Duodenal mucosa (tissue), 2 donors: ENCODE data around the gene CFAP119.

Experiments
- H3K27ac ChIP-seq: one replicate; pipeline ENCODE4 v1.7.0; 2013; ENCODE audit warnings: low read depth, low read length
- H3K27me3 ChIP-seq, 2 donors: one replicate each; pipeline ENCODE4 v1.7.0; 2013; ENCODE audit warnings: low read length in 2 of 2, control low read depth in 1 of 2; ENCODE audit not compliant: insufficient read depth in 2 of 2, control insufficient read depth in 1 of 2
- H3K36me3 ChIP-seq, 2 donors: one replicate each; pipeline ENCODE4 v1.7.0; 2013; ENCODE audit warnings: low read length in 2 of 2, control low read depth in 1 of 2; ENCODE audit not compliant: insufficient read depth in 2 of 2, control insufficient read depth in 1 of 2
- H3K4me1 ChIP-seq, 2 donors: one replicate each; pipeline ENCODE4 v1.7.0; 2013; ENCODE audit warnings: low read length in 2 of 2, control low read depth in 1 of 2; ENCODE audit not compliant: insufficient read depth in 2 of 2, control insufficient read depth in 1 of 2
- H3K4me3 ChIP-seq, 2 donors: one replicate each; pipeline ENCODE4 v1.7.0; 2013; ENCODE audit warnings: low read length in 2 of 2, low read depth in 1 of 2
- H3K9ac ChIP-seq, 2 donors: one replicate each; pipeline ENCODE4 v1.7.0; 2013; ENCODE audit warnings: low read length in 2 of 2, low read depth in 1 of 2
- H3K9me3 ChIP-seq, 2 donors: one replicate each; pipeline ENCODE4 v1.7.0; 2013; ENCODE audit warnings: low read length in 2 of 2, control low read depth in 1 of 2; ENCODE audit not compliant: control insufficient read depth in 1 of 2

The CFAP119 gene

DNA sequence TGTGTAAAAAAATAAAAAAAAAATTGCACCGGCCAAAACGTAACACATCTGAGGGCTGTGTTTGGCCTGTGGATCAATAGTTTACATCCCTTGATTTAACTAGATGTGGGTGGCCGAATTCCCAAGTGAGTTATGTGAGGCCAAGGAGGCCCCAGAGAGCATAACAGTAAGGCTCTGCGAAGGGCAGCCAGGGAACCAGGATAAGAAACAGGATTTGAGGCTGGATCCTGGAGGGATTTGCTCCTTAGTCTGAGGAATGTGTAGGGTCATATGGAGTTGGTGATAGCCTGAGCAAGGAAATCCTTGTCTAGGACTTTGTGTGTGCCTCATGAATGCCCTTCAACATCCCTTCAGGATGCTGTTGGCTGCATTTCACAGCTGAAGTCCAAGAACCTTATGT, 11.7 kb downstream of the CFAP119 start:
- no peak overlapping the region for H3K9ac ChIP-seq
- H3K27ac ChIP-seq: no peak overlapping the region
- H3K27me3 ChIP-seq: no peaks in the 10 kb centered on the region
- peaks cover 12 to 30% of the 10 kb centered on the region in 2 donors for H3K36me3 ChIP-seq
- no peaks in the 10 kb centered on the region for H3K9me3 ChIP-seq
- no peak overlapping the region for H3K4me3 ChIP-seq
- H3K4me1 ChIP-seq: peaks cover 13 to 24% of the 10 kb centered on the region in 2 donors

- Histone ChIP-seq H3K9ac (peak overlapping the region in 1 of 2 donors; percentile 49), H3K9me3 (no peaks in the 10 kb centered on the region), H3K27me3 (no peaks in the 10 kb centered on the region), H3K4me1 (peaks cover 13 to 19% of the 10 kb centered on the region in 2 donors), H3K36me3 (peaks cover 13 to 41% of the 10 kb centered on the region in 2 donors), H3K27ac (no peak overlapping the region), H3K4me3 (peak overlapping the region; percentile 66 to 82)
These were observed 13.0 kb downstream of the CFAP119 start for GRCh38 chr16:30748634-30749445.

DNA sequence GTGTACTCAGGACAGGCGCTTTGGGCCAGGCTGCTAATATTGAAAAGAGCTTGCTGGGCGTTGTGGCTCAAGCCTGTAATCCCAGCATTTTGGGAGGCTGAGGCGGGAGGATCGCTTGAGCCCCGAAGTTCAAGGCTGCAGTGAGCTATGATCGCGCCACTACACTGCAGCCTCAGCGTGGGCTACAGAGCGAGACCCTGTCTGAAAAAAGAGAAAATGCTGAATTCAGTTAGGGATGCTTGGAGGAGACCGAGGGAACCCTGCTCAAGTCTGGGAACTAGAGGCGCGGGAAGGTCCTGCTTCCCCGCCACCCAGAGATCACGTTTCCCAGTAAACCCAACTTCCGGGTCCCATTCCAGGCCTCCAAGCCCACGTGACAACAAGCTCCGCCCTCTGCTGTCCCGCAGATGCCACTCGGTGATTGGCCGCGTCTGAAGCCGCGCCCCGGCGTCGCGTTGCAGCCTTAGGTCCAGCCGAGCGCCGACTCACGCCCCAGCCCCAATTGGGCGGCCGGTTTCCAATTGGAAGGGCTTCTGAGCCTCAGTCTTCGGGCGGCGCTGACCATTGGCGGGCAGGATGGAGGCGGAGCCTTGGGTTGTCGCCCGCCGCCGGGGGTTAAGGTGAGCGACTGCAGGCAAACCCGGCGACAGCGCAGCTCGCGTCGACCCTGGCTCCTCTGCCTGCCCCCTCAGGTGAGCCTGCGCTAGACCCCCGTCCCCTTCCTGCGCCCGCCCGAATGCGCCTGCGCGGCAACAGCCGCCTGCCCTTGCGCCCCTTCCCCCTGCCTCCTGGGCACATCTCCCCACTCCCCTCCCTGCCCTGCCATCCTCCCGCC, 13.8 kb downstream of the CFAP119 start, which contains the start of gene PHKG2:
Gene PHKG2 (plus strand): TSS at position 627 of the 835 bp plus-strand sequence. CDS start 396 bp downstream, outside the sequence.
- peak within 1 kb of the TSS; percentile 66 to 82 for H3K4me3 ChIP-seq

GRCh38 chr16:30747331-30747730, 14.5 kb downstream of the CFAP119 start:
- Histone ChIP-seq H3K27me3 (no peaks in the 10 kb centered on the region), H3K9me3 (no peaks in the 10 kb centered on the region), H3K9ac (peak overlapping the region; percentile 61 to 64), H3K4me1 (peaks cover 13 to 19% of the 10 kb centered on the region in 2 donors), H3K36me3 (peaks cover 12 to 32% of the 10 kb centered on the region in 2 donors), H3K27ac (peak overlapping the region; percentile 78), H3K4me3 (peak overlapping the region; percentile 66 to 78)

More for the DNA sequence above, 13.8 kb downstream of the CFAP119 start, which contains the start of gene PHKG2:
- Histone ChIP-seq H3K27me3 (no peaks in the 10 kb centered on the region), H3K4me1 (peaks cover 13 to 19% of the 10 kb centered on the region in 2 donors), H3K27ac (peak within 1 kb of the TSS; percentile 78), H3K36me3 (peaks cover 12 to 38% of the 10 kb centered on the region in 2 donors), H3K9ac (peak within 1 kb of the TSS; percentile 61 to 64), H3K9me3 (no peaks in the 10 kb centered on the region)

DNA sequence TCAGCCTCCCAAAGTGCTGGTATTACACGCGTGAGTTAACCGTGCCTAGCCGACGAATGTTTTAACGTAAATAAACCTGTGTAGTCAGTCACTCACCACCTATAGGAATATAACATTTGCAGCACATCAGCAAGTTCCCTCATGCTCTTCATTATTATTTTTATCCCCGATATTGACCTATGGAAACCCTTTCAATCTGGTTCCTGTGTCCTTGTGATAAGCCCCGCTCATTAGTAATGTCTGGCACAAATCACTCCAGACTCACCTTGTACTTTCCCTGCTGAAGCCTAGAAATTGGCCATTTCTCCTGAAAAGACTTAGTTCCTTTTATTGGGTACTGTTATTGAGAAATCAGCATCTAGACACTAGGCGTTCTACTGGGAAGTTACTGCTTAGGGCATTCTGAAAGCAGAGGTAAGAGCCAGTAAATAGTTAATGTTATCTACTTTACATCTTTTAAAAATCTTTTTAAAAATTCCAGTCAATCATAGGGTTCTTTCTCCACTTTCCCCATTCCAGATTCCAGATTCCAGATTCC, 15.2 kb downstream of the CFAP119 start:
- Histone ChIP-seq H3K4me1 (peaks cover 17 to 24% of the 10 kb centered on the region in 2 donors), H3K27me3 (no peaks in the 10 kb centered on the region), H3K36me3 (peaks cover 15 to 34% of the 10 kb centered on the region in 2 donors), H3K9me3 (no peaks in the 10 kb centered on the region), H3K9ac (no peak overlapping the region), H3K4me3 (no peak overlapping the region), H3K27ac (no peak overlapping the region)

GRCh38 chr16:30745082-30745481, 16.8 kb downstream of the CFAP119 start:
- H3K9ac ChIP-seq: no peak overlapping the region
- no peak overlapping the region for H3K27ac ChIP-seq
- peaks cover 13 to 25% of the 10 kb centered on the region in 2 donors for H3K36me3 ChIP-seq

GRCh38 chr16:30744183-30744582, 17.7 kb downstream of the CFAP119 start:
- H3K4me3 ChIP-seq: no peak overlapping the region
- no peak overlapping the region for H3K27ac ChIP-seq
- H3K9me3 ChIP-seq: no peaks in the 10 kb centered on the region
- H3K27me3 ChIP-seq: no peaks in the 10 kb centered on the region
- no peak overlapping the region for H3K9ac ChIP-seq
- H3K4me1 ChIP-seq: peaks cover 41 to 48% of the 10 kb centered on the region in 2 donors
- H3K36me3 ChIP-seq: peaks cover 13 to 31% of the 10 kb centered on the region in 2 donors

More at GRCh38 chr16:30745082-30745481, 16.8 kb downstream of the CFAP119 start:
- no peaks in the 10 kb centered on the region for H3K27me3 ChIP-seq
- no peaks in the 10 kb centered on the region for H3K9me3 ChIP-seq
- no peak overlapping the region for H3K4me3 ChIP-seq
- H3K4me1 ChIP-seq: peaks cover 32 to 40% of the 10 kb centered on the region in 2 donors

DNA sequence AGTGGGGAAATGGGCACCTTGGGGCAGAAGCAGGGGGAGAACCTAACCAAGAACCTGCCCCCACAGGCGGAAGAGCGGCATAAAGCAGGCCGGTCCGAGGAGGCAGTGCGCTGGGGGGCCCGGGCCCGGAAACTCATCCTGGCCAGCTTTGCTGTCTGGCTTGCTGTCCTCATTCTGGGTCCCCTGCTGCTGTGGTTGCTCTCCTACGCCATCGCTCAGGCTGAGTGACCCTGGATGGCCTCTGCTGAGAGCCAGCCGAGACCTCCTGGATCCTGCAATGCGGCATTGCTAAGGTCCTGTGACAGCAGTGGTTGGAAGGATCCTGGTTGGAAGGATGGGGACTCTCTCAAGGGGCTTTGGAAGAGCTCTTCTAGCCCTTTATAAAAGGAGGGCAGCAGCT, 18.1 kb downstream of the CFAP119 start:
- no peak overlapping the region for H3K9ac ChIP-seq
- H3K9me3 ChIP-seq: no peaks in the 10 kb centered on the region
- H3K36me3 ChIP-seq: peaks cover 17 to 36% of the 10 kb centered on the region in 2 donors
- H3K4me3 ChIP-seq: no peak overlapping the region
- no peaks in the 10 kb centered on the region for H3K27me3 ChIP-seq
- peaks cover 42 to 48% of the 10 kb centered on the region in 2 donors for H3K4me1 ChIP-seq
- no peak overlapping the region for H3K27ac ChIP-seq

DNA sequence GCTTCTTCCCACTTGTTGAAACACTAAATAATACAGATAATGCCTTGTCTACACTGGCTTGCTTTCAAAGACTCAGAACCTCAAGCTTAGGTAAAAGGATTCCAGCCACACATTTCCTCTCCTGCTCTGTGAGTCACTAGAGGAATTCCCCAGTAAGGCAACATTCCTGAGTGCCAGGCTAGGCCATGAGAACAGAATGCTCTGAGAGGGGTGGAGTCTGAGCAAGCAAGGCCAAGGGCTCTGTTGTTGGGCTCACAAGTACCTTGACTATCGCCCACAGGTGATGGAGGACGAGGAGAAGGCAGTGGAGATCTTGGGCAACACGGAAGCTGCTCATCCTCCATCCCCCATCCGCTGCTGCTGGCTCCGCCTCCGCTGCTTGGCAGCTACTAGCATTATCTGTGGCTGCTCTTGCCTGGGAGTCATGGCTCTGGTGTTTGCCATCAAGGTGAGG, 20.4 kb downstream of the CFAP119 start:
- peaks cover 30 to 36% of the 10 kb centered on the region in 2 donors for H3K4me1 ChIP-seq
- peak overlapping the region; percentile 27 for H3K27ac ChIP-seq
- H3K9me3 ChIP-seq: no peaks in the 10 kb centered on the region
- peak overlapping the region in 1 of 2 donors; percentile 1 for H3K9ac ChIP-seq
- H3K4me3 ChIP-seq: no peak overlapping the region
- peaks cover 24 to 58% of the 10 kb centered on the region in 2 donors for H3K36me3 ChIP-seq
- H3K27me3 ChIP-seq: no peaks in the 10 kb centered on the region
